Endothelial cell of umbilical vein (primary cell): ENCODE data around the gene SAC3D1. TPM values are rescaled to one million over a fixed set of nuclear protein-coding genes. Genes with fewer than 3 reads are reported as not detected.

ENCODE experiments used
- BruUV-seq: library from RNA; stranded (reverse); fragments of 400-500 nt; replicated peaks from 2 replicates; lab custom pipeline; 2021; lab: Mats Ljungman, UMichigan
- CTCF ChIA-PET: fragments of 300-600, 350-600 bp; sonication (Branson Sonifier 250); formaldehyde crosslinking; loops from one replicate; lab custom pipeline; 2021; ENCODE audit warnings: antibody characterized with exemption, inconsistent platforms; lab: Charles Lee
- POLR2A ChIA-PET: fragments of 300-600, 350-600 bp; sonication (Branson Sonifier 250); formaldehyde crosslinking; loops from one replicate; lab custom pipeline; 2021; ENCODE audit warnings: antibody characterized with exemption, inconsistent platforms; lab: Charles Lee
- DNase-seq: peaks from one replicate; pipeline ENCODE4 v3.0.0-alpha.2; 2011; ENCODE audit warnings: low read depth, low spot score
- FAIRE-seq: peaks from 2 replicates; lab custom pipeline; 2011; peaks lifted over from hg19 to GRCh38; lab: Jason Lieb, UNC
- H2AFZ ChIP-seq: 2 replicates; pipeline ENCODE4 v1.6.0; 2012; ENCODE audit warnings: low read depth, low read length, control low read depth, inconsistent platforms
- H3K27ac ChIP-seq: 2 replicates; pipeline ENCODE4 v1.5.1; 2011; ENCODE audit warnings: low read depth, mild to moderate bottlenecking, control low read depth, low read length, moderate library complexity; ENCODE audit not compliant: insufficient read depth
- H3K27me3 ChIP-seq, 2 experiments: 2 replicates each; pipeline versions ENCODE4 v1.6.0 to v1.6.1; 2011; ENCODE audit warnings: low read length in 2 of 2, mixed read lengths in 1 of 2; ENCODE audit not compliant: control insufficient read depth in 2 of 2, insufficient read depth in 2 of 2
- H3K36me3 ChIP-seq, 2 experiments: 2 replicates in 1 of 2; 3 replicates in 1 of 2; pipeline ENCODE4 v1.5.1; 2011; ENCODE audit warnings: low read length in 2 of 2, mild to moderate bottlenecking in 1 of 2, moderate library complexity in 1 of 2; ENCODE audit not compliant: control insufficient read depth in 2 of 2, insufficient read depth in 2 of 2; ENCODE audit errors: extremely low read depth in 1 of 2
- H3K4me1 ChIP-seq: 3 replicates; pipeline ENCODE4 v1.5.1; 2011; ENCODE audit warnings: mild to moderate bottlenecking, low read length; ENCODE audit not compliant: control insufficient read depth, insufficient read depth; ENCODE audit errors: extremely low read depth
- H3K4me2 ChIP-seq: 2 replicates; pipeline ENCODE4 v1.6.1; 2011; ENCODE audit warnings: low read length, control low read depth, mixed read lengths; ENCODE audit not compliant: insufficient read depth
- H3K4me3 ChIP-seq, 3 experiments: fragments of 200-600 bp in 1 of 3; sonication (generic), shearing (Covaris generic) in 1 of 3; replicated peaks in 1 of 3; 2 replicates each; pipeline ENCODE4 v1.5.1; 2011 to 2016; ENCODE audit warnings: control low read depth in 3 of 3, low read length in 3 of 3, mild to moderate bottlenecking in 2 of 3, inconsistent platforms in 1 of 3, low read depth in 1 of 3, moderate library complexity in 1 of 3; ENCODE audit not compliant: insufficient read depth in 1 of 3
- H3K79me2 ChIP-seq: 2 replicates; pipeline ENCODE4 v1.6.0; 2012; ENCODE audit warnings: low read length, inconsistent platforms; ENCODE audit not compliant: control insufficient read depth, insufficient read depth
- H3K9ac ChIP-seq: replicated peaks from 2 replicates; pipeline ENCODE3; 2011; ENCODE audit warnings: low read length, control low read depth; ENCODE audit not compliant: insufficient read depth; ENCODE audit errors: extremely low read depth
- H3K9me1 ChIP-seq: replicated peaks from 3 replicates; pipeline ENCODE4 v1.6.0; 2011; ENCODE audit warnings: mild to moderate bottlenecking, low read length; ENCODE audit not compliant: control insufficient read depth, insufficient read depth; ENCODE audit errors: extremely low read depth
- H3K9me3 ChIP-seq: replicated peaks from 2 replicates; pipeline ENCODE4 v1.5.1; 2012; ENCODE audit warnings: low read length, inconsistent platforms; ENCODE audit not compliant: control insufficient read depth, insufficient read depth
- H4K20me1 ChIP-seq: replicated peaks from 2 replicates; pipeline ENCODE3; 2011; ENCODE audit warnings: mild to moderate bottlenecking, low read length; ENCODE audit not compliant: control insufficient read depth, insufficient read depth; ENCODE audit errors: extremely low read depth
- CTCF ChIP-seq, 2 donors: IDR thresholded peaks; 1 replicate in 1 of 2; 2 replicates in 1 of 2; pipeline ENCODE4 v1.5.1; 2011; ENCODE audit warnings: low read length in 2 of 2, mild to moderate bottlenecking in 2 of 2, moderate library complexity in 2 of 2, control low read depth in 1 of 2, inconsistent platforms in 1 of 2, low read depth in 1 of 2; ENCODE audit not compliant: insufficient read depth in 1 of 2; ENCODE audit errors: extremely low read depth in 1 of 2
- EZH2 ChIP-seq: IDR thresholded peaks from 2 replicates; pipeline ENCODE4 v1.6.1; 2012; ENCODE audit warnings: borderline replicate concordance, low read depth, mild to moderate bottlenecking, moderate library complexity, low read length, inconsistent platforms; ENCODE audit not compliant: severe bottlenecking
- FOS ChIP-seq: IDR thresholded peaks from 2 replicates; pipeline ENCODE4 v1.6.1; 2011; ENCODE audit warnings: mild to moderate bottlenecking, low read length, moderate library complexity, borderline replicate concordance; ENCODE audit not compliant: insufficient read depth
- GATA2 ChIP-seq: IDR thresholded peaks from 2 replicates; pipeline ENCODE4 v1.7.0; 2011; ENCODE audit warnings: low read depth, mild to moderate bottlenecking, moderate library complexity, mixed read lengths, low read length; ENCODE audit not compliant: insufficient read length, insufficient read depth
- JUN ChIP-seq: IDR thresholded peaks from 2 replicates; pipeline ENCODE4 v1.6.1; 2011; ENCODE audit warnings: borderline replicate concordance, low read depth; ENCODE audit not compliant: insufficient read length, insufficient read depth
- MAX ChIP-seq: IDR thresholded peaks from 2 replicates; pipeline ENCODE4 v1.6.1; 2011; ENCODE audit not compliant: insufficient read depth, insufficient read length
- MYC ChIP-seq: IDR thresholded peaks from one replicate; pipeline ENCODE4 v1.6.1; 2011; ENCODE audit warnings: mild to moderate bottlenecking, low read depth, low read length
- POLR2A ChIP-seq: IDR thresholded peaks from 2 replicates; pipeline ENCODE4 v1.6.1; 2012; ENCODE audit warnings: low read depth, mild to moderate bottlenecking, control low read depth, low read length
- POLR2AphosphoS5 ChIP-seq: IDR thresholded peaks from 2 replicates; pipeline ENCODE4 v1.6.1; 2012; ENCODE audit warnings: low read depth, mild to moderate bottlenecking, control low read depth, low read length, moderate library complexity; ENCODE audit not compliant: insufficient read depth
- dilution Hi-C: fragments of 300-500 bp; cut with MboI; formaldehyde crosslinking; loops from one replicate; pipeline ENCODE4 v1.15.0; 2019; ENCODE audit warnings: low sequenced_read_pairs; ENCODE audit not compliant: extremely low pct_ligation_motif_present
- intact Hi-C: fragments of 100-400 bp; cut with micrococcal nuclease; formaldehyde crosslinking; loops from one replicate; pipeline ENCODE4 v1.10.0; 2022
- polyA plus RNA-seq, 4 experiments: library from polyadenylated mRNA; depleted of rRNA in 3 of 4; stranded (reverse) in 3 of 4; unstranded in 1 of 4; fragments of >200 nt; gene quantifications; 2 replicates each; pipeline versions ENCODE4 v1.2.1 to v1.2.3, GENCODE V29; 2011 to 2012; ENCODE audit warnings: missing spikeins in 1 of 4
- total RNA-seq: library from RNA; stranded (reverse); gene quantifications from 2 replicates; pipeline ENCODE4 v1.2.3, GENCODE V29; 2021

The SAC3D1 gene
- total and polyA plus RNA-seq, 2 donors (not counting 3 experiments of a cell fraction or from before 2014, with no cell fraction given), result 16.6 to 17.0 TPM

DNA sequence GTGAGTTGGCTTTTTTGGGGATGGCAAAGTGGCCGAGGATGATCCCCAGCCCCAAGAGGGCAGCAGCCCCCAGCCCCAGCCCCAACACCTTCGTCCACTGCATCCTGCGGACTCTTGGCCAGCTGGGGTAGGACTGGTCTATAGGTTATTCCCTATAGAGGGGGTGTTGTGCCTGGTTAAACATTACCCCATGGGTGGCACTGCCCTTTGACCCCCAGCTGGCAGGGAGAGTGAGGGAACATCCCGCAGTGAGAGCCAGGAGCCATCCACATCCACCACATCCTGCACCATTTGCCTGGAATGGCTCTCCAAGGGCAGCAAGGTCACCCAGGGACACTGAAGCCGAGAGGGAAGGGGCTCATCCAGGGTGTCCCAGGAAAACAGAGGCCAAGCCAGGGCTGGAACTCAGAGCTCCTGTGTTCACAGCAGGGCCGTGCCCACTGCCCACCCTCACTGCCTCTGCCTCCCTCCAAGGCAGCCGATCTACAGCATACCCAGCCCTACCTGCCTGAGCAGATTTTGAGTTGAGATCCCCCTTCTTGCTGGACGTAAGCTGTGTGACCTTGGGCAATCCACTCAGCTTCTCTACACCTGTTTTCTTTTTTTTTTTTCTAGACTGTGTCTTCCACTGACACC lies 17.5 kb downstream of the SAC3D1 start, which contains the start of gene NAALADL1:
NAALADL1 (minus strand) TSS at position 135 of the 636 bp plus-strand sequence; CDS start at position 103, 32 bp downstream.
- no peaks in the 10 kb centered on the region for H4K20me1 ChIP-seq
- H3K9me3 ChIP-seq, result no peaks in the 10 kb centered on the region
- no peaks in the 10 kb centered on the region for H3K4me1 ChIP-seq
- no peak within 1 kb of the TSS for H3K4me2 ChIP-seq
- no peak within 1 kb of the TSS for H2AFZ ChIP-seq
- no peak for TF ChIP-seq CTCF (IDR thresholded peaks at IDR 0.05; ENCODE audit: extremely low read depth in 1 of 2, insufficient read depth in 1 of 2, low read depth in 1 of 2, low read length in 2 of 2)
- FAIRE-seq (no peak), DNase-seq (no peak)
- intact Hi-C loops (no loop called here), dilution Hi-C loops (no loop called here)
- H3K9me1 ChIP-seq, result no peaks in the 10 kb centered on the region
- H3K4me3 ChIP-seq, result no peak within 1 kb of the TSS
- no TSS peak for BruUV-seq
- H3K36me3 ChIP-seq, result no peaks in the 10 kb centered on the region
- ChIA-PET POLR2A (interaction anchor here (0.5 kb wide), 1 partner anchor 14 kb away, joined by 4 read pairs; no protein-coding TSS in a partner anchor), CTCF (interaction anchor here (0.9 to 1.1 kb wide), 3 partner anchors 9 to 214 kb away, joined by 3 to 4 read pairs (median 3); partner anchors contain the start of gene CDC42BPG)
- H3K27ac ChIP-seq, result no peak within 1 kb of the TSS
- H3K27me3 ChIP-seq, result no peaks in the 10 kb centered on the region
- no peak within 1 kb of the TSS for H3K9ac ChIP-seq
- H3K79me2 ChIP-seq, result no peaks in the 10 kb centered on the region

GRCh38 chr11:65059523-65059922 lies 18.5 kb downstream of the SAC3D1 start:
- TF ChIP-seq JUN (no peak), MAX (no peak), FOS (no peak), EZH2 (no peak), GATA2 (no peak), CTCF (IDR thresholded peaks at IDR 0.05; ENCODE audit: extremely low read depth in 1 of 2, insufficient read depth in 1 of 2, low read depth in 1 of 2, low read length in 2 of 2) (no peak), POLR2A (no peak), POLR2AphosphoS5 (no peak), MYC (no peak)
- CTCF ChIA-PET, result interaction anchor here (1.0 to 1.1 kb wide), 2 partner anchors 171 to 215 kb away, joined by 3 to 4 read pairs; partner anchors contain the start of gene CDC42BPG
- Histone ChIP-seq H3K9me1 (no peaks in the 10 kb centered on the region), H4K20me1 (no peaks in the 10 kb centered on the region), H3K79me2 (no peaks in the 10 kb centered on the region), H3K9me3 (no peaks in the 10 kb centered on the region), H3K9ac (no peak overlapping the region), H3K36me3 (no peaks in the 10 kb centered on the region), H3K27ac (no peak overlapping the region), H3K27me3 (no peaks in the 10 kb centered on the region), H2AFZ (no peak overlapping the region), H3K4me3 (no peak overlapping the region), H3K4me2 (no peak overlapping the region), H3K4me1 (no peaks in the 10 kb centered on the region)
- FAIRE-seq, result no peak
- POLR2A ChIA-PET, result no interaction called here
- BruUV-seq, result no TSS peak
- dilution Hi-C loops, result no loop called here
- DNase-seq, result no peak
- intact Hi-C loops, result no loop called here
